ENCODE results near the gene LMO4. TPM values are rescaled to one million over a fixed set of nuclear protein-coding genes. Genes with fewer than 3 reads are reported as not detected.
A peak's percentile ranks its signal among the peaks of the same experiment; 100 is the strongest.

The LMO4 gene
- total and polyA plus RNA-seq, 4 donors: 35.7 to 96.4 (median 54.7) TPM

GRCh38 chr1:87368907-87369306, 40.2 kb downstream of the LMO4 start:
- WGBS, 2 donors: 81% methylated on average over 2 of the region's 2 CpGs
- ATAC-seq (ENCODE audit: insufficient read depth, low FRiP score): no peak

GRCh38 chr1:87369736-87370478, 41.2 kb downstream of the LMO4 start:
- no peak for DNase-seq
- Histone ChIP-seq H3K27me3 (ENCODE audit: control insufficient read depth in 3 of 3, insufficient read depth in 3 of 3, low read length in 2 of 3) (no peaks in the 10 kb centered on the region), H3K9ac (ENCODE audit: insufficient read depth in 1 of 2, low read length in 2 of 2) (no peak overlapping the region), H3K4me1 (ENCODE audit: control insufficient read depth in 5 of 5, insufficient read depth in 5 of 5, low read length in 5 of 5) (peaks cover 0 to 12% (median 0%) of the 10 kb centered on the region in 5 donors), H3K9me3 (ENCODE audit: control insufficient read depth in 4 of 4, insufficient read depth in 3 of 4, low read length in 3 of 4) (no peaks in the 10 kb centered on the region), H3K4me3 (no peak overlapping the region), H3K36me3 (ENCODE audit: control insufficient read depth in 4 of 4, insufficient read depth in 4 of 4, low read length in 4 of 4) (no peaks in the 10 kb centered on the region), H3K27ac (ENCODE audit: low read depth in 1 of 2, low read length in 1 of 2) (no peak overlapping the region)
- no peak for TF ChIP-seq CTCF (IDR thresholded peaks at IDR 0.05; ENCODE audit: control extremely low read depth, extremely low read depth)
- WGBS, 2 donors: 77 to 89% methylated on average over 3 of the region's 3 CpGs
- ATAC-seq (ENCODE audit: insufficient read depth, low FRiP score): no peak

More at GRCh38 chr1:87368907-87369306, 40.2 kb downstream of the LMO4 start:
- Histone ChIP-seq H3K9me3 (ENCODE audit: control insufficient read depth in 4 of 4, insufficient read depth in 3 of 4, low read length in 3 of 4) (no peaks in the 10 kb centered on the region), H3K27me3 (ENCODE audit: control insufficient read depth in 3 of 3, insufficient read depth in 3 of 3, low read length in 2 of 3) (no peaks in the 10 kb centered on the region), H3K27ac (ENCODE audit: low read depth in 1 of 2, low read length in 1 of 2) (no peak overlapping the region), H3K36me3 (ENCODE audit: control insufficient read depth in 4 of 4, insufficient read depth in 4 of 4, low read length in 4 of 4) (no peaks in the 10 kb centered on the region), H3K4me1 (ENCODE audit: control insufficient read depth in 5 of 5, insufficient read depth in 5 of 5, low read length in 5 of 5) (peaks cover 0 to 12% (median 0%) of the 10 kb centered on the region in 5 donors), H3K9ac (ENCODE audit: insufficient read depth in 1 of 2, low read length in 2 of 2) (no peak overlapping the region), H3K4me3 (no peak overlapping the region)
- no peak for DNase-seq
- no peak for TF ChIP-seq CTCF (IDR thresholded peaks at IDR 0.05; ENCODE audit: control extremely low read depth, extremely low read depth)

- ATAC-seq (ENCODE audit: insufficient read depth, low FRiP score): no peak
- WGBS, 2 donors: 58 to 78% methylated on average over 5 of the region's 5 CpGs
- no peak for TF ChIP-seq CTCF (IDR thresholded peaks at IDR 0.05; ENCODE audit: control extremely low read depth, extremely low read depth)
- Histone ChIP-seq H3K4me1 (ENCODE audit: control insufficient read depth in 5 of 5, insufficient read depth in 5 of 5, low read length in 5 of 5) (peaks cover 0 to 12% (median 0%) of the 10 kb centered on the region in 5 donors), H3K9ac (ENCODE audit: insufficient read depth in 1 of 2, low read length in 2 of 2) (no peak overlapping the region), H3K27ac (ENCODE audit: low read depth in 1 of 2, low read length in 1 of 2) (no peak overlapping the region), H3K36me3 (ENCODE audit: control insufficient read depth in 4 of 4, insufficient read depth in 4 of 4, low read length in 4 of 4) (no peaks in the 10 kb centered on the region), H3K27me3 (ENCODE audit: control insufficient read depth in 3 of 3, insufficient read depth in 3 of 3, low read length in 2 of 3) (no peaks in the 10 kb centered on the region), H3K4me3 (no peak overlapping the region), H3K9me3 (ENCODE audit: control insufficient read depth in 4 of 4, insufficient read depth in 3 of 4, low read length in 3 of 4) (no peaks in the 10 kb centered on the region)
- peak in 1 of 3 donors; percentile 42 for DNase-seq
Observed at GRCh38 chr1:87370544-87370943, 41.9 kb downstream of the LMO4 start.
